Stimulated activated CD4-positive, alpha-beta T cell treated with anti-CD3 and anti-CD28 coated beads, TNF-alpha, amount 100 ng/mL, for 4 hours (primary cell): ENCODE data around the gene CYP3A7.
"Not testable (repeated sequence)": the region's sequence is repeated elsewhere in the genome, so short reads cannot be mapped to it uniquely, and the experiment has no call there.

Experiments
- DNase-seq, 3 experiments: peaks; one replicate each; pipeline ENCODE4 v3.0.0-alpha.2; 2020; ENCODE audit warnings: low read depth in 3 of 3

The CYP3A7 gene

GRCh38 chr7:99742737-99743394 lies 7.9 kb upstream of the CYP3A7 start:
- DNase-seq: no peak

- DNase-seq: no peak
These were observed 6.4 kb upstream of the CYP3A7 start for GRCh38 chr7:99741441-99741795.

GRCh38 chr7:99740573-99741440 lies 5.8 kb upstream of the CYP3A7 start:
- no peak for DNase-seq

- no peak for DNase-seq
These were observed 4.9 kb upstream of the CYP3A7 start for GRCh38 chr7:99739699-99740572.

GRCh38 chr7:99737726-99738125 lies 2.7 kb upstream of the CYP3A7 start:
- no peak for DNase-seq

- not testable (repeated sequence) for DNase-seq
These were observed 1.7 kb upstream of the CYP3A7 start for GRCh38 chr7:99736667-99737066.

- DNase-seq: no peak
These were observed 1.5 kb downstream of the CYP3A7 start for GRCh38 chr7:99733448-99733847.

- no peak for DNase-seq
These were observed 2.0 kb downstream of the CYP3A7 start for GRCh38 chr7:99733003-99733402.

- DNase-seq: no peak
These were observed 3.2 kb downstream of the CYP3A7 start for GRCh38 chr7:99731638-99732374.

GRCh38 chr7:99730992-99731391 lies 4.0 kb downstream of the CYP3A7 start:
- no peak for DNase-seq

GRCh38 chr7:99730238-99730810 lies 4.7 kb downstream of the CYP3A7 start:
- DNase-seq: no peak

GRCh38 chr7:99729486-99730237 lies 5.3 kb downstream of the CYP3A7 start:
- no peak for DNase-seq

GRCh38 chr7:99728615-99729014 lies 6.4 kb downstream of the CYP3A7 start:
- no peak for DNase-seq

- DNase-seq: not testable (repeated sequence)
These were observed 11.8 kb downstream of the CYP3A7 start for GRCh38 chr7:99723201-99723600.

GRCh38 chr7:99720800-99721595 lies 14.0 kb downstream of the CYP3A7 start:
- DNase-seq: no peak

GRCh38 chr7:99719996-99720769 lies 14.8 kb downstream of the CYP3A7 start:
- no peak for DNase-seq

- DNase-seq: no peak
These were observed 20.9 kb downstream of the CYP3A7 start for GRCh38 chr7:99713995-99714570.

GRCh38 chr7:99709838-99710578 lies 25.0 kb downstream of the CYP3A7 start:
- DNase-seq: no peak
